Liver (tissue), 9 donors: Measurements from ENCODE around the gene MAN2B1. TPM values are rescaled to one million over a fixed set of nuclear protein-coding genes. Genes with fewer than 3 reads are reported as not detected.

Source experiments
- DNase-seq: peaks from one replicate; pipeline ENCODE4 v3.0.0-alpha.2; 2017; ENCODE audit warnings: low spot score
- H3K27ac ChIP-seq, 2 donors: one replicate each; pipeline ENCODE4 v1.7.0; 2013; ENCODE audit warnings: inconsistent platforms in 2 of 2, low read length in 2 of 2, control low read depth in 1 of 2, low read depth in 1 of 2, mild to moderate bottlenecking in 1 of 2
- H3K27me3 ChIP-seq, 4 donors: one replicate each; pipeline versions ENCODE4 v1.6.1 to v1.7.0; 2013; ENCODE audit warnings: low read length in 3 of 4, inconsistent platforms in 1 of 4, mild to moderate bottlenecking in 1 of 4, moderate library complexity in 1 of 4; ENCODE audit not compliant: control insufficient read depth in 4 of 4, insufficient read depth in 4 of 4
- H3K36me3 ChIP-seq, 4 donors: one replicate each; pipeline versions ENCODE4 v1.6.1 to v1.7.0; 2013; ENCODE audit warnings: low read length in 3 of 4, mild to moderate bottlenecking in 3 of 4, low read depth in 1 of 4, moderate library complexity in 1 of 4; ENCODE audit not compliant: control insufficient read depth in 4 of 4, insufficient read depth in 3 of 4
- H3K4me1 ChIP-seq, 4 donors: one replicate each; pipeline versions ENCODE4 v1.6.1 to v1.7.0; 2013; ENCODE audit warnings: low read length in 3 of 4, mild to moderate bottlenecking in 3 of 4, moderate library complexity in 1 of 4; ENCODE audit not compliant: control insufficient read depth in 4 of 4, insufficient read depth in 4 of 4
- H3K4me3 ChIP-seq, 3 donors: one replicate each; pipeline versions ENCODE4 v1.6.1 to v1.7.0; 2013; ENCODE audit warnings: low read length in 3 of 3, control low read depth in 1 of 3, low read depth in 1 of 3, mild to moderate bottlenecking in 1 of 3
- H3K9ac ChIP-seq, 2 donors: one replicate each; pipeline ENCODE4 v1.7.0; 2013; ENCODE audit warnings: low read length in 2 of 2, mild to moderate bottlenecking in 2 of 2, moderate library complexity in 2 of 2, control low read depth in 1 of 2, low read depth in 1 of 2
- H3K9me3 ChIP-seq, 4 donors: one replicate each; pipeline versions ENCODE4 v1.6.1 to v1.7.0; 2013; ENCODE audit warnings: low read length in 3 of 4; ENCODE audit not compliant: control insufficient read depth in 4 of 4
- ATF3 ChIP-seq: IDR thresholded peaks from 2 replicates; pipeline ENCODE4 v1.6.1; 2016; ENCODE audit warnings: antibody characterized with exemption
- CTCF ChIP-seq: fragments of 150-350 bp; IDR thresholded peaks from 2 replicates; pipeline ENCODE4 v1.5.1; 2017; ENCODE audit warnings: improper control_type of control experiment, low read depth, low read length; ENCODE audit not compliant: missing input control
- EGR1 ChIP-seq, 2 donors: IDR thresholded peaks; 2 replicates each; pipeline ENCODE4 v1.6.1; 2016 to 2018; ENCODE audit warnings: antibody characterized with exemption in 2 of 2, low read depth in 2 of 2
- FOXA1 ChIP-seq: IDR thresholded peaks from 2 replicates; pipeline ENCODE4 v1.6.1; 2016; ENCODE audit warnings: antibody characterized with exemption
- FOXA2 ChIP-seq: IDR thresholded peaks from 2 replicates; pipeline ENCODE4 v1.6.1; 2016; ENCODE audit warnings: antibody characterized with exemption
- GABPA ChIP-seq, 2 donors: IDR thresholded peaks in 1 of 2; conservative IDR thresholded peaks in 1 of 2; 2 replicates each; pipeline ENCODE4 v1.6.1; 2016; ENCODE audit warnings: antibody characterized with exemption in 2 of 2, mild to moderate bottlenecking in 1 of 2, moderate library complexity in 1 of 2
- HNF4A ChIP-seq, 2 donors: conservative IDR thresholded peaks; 2 replicates each; pipeline ENCODE4 v1.6.1; 2016; ENCODE audit warnings: antibody characterized with exemption in 2 of 2, mild to moderate bottlenecking in 2 of 2
- HNF4G ChIP-seq: IDR thresholded peaks from 2 replicates; pipeline ENCODE4 v1.6.1; 2016; ENCODE audit warnings: antibody characterized with exemption
- JUND ChIP-seq, 2 donors: IDR thresholded peaks; 2 replicates each; pipeline ENCODE4 v1.6.1; 2016; ENCODE audit warnings: antibody characterized with exemption in 2 of 2
- MAX ChIP-seq: IDR thresholded peaks from 2 replicates; pipeline ENCODE4 v1.6.1; 2016; ENCODE audit warnings: antibody characterized with exemption
- NR2F2 ChIP-seq: IDR thresholded peaks from 2 replicates; pipeline ENCODE4 v1.6.1; 2016; ENCODE audit warnings: antibody characterized with exemption
- RAD21 ChIP-seq, 2 donors: IDR thresholded peaks; 2 replicates each; pipeline ENCODE4 v1.6.1; 2016; ENCODE audit warnings: antibody characterized with exemption in 2 of 2, mild to moderate bottlenecking in 2 of 2
- REST ChIP-seq: IDR thresholded peaks from 2 replicates; pipeline ENCODE4 v1.6.1; 2016; ENCODE audit warnings: antibody characterized with exemption, mild to moderate bottlenecking
- RXRA ChIP-seq, 2 donors: IDR thresholded peaks; 2 replicates each; pipeline ENCODE4 v1.6.1; 2017 to 2018; ENCODE audit warnings: antibody characterized with exemption in 2 of 2, mild to moderate bottlenecking in 1 of 2
- SP1 ChIP-seq: IDR thresholded peaks from 2 replicates; pipeline ENCODE4 v1.6.1; 2018; ENCODE audit warnings: antibody characterized with exemption, mild to moderate bottlenecking
- TAF1 ChIP-seq: conservative IDR thresholded peaks from 2 replicates; pipeline ENCODE4 v1.6.1; 2016; ENCODE audit warnings: antibody characterized with exemption, mild to moderate bottlenecking
- YY1 ChIP-seq: IDR thresholded peaks from 2 replicates; pipeline ENCODE4 v1.6.1; 2016; ENCODE audit warnings: antibody characterized with exemption, mild to moderate bottlenecking
- ZBTB33 ChIP-seq: IDR thresholded peaks from 2 replicates; pipeline ENCODE4 v1.6.1; 2016; ENCODE audit warnings: antibody characterized with exemption
- WGBS: extraction: QIAGEN DNeasy Blood & Tissue Kit; methylation state at CpG from one replicate; pipeline ENCODE4 v1.1.7; 2013; 5-methylcytosine and 5-hydroxymethylcytosine counted together
- polyA plus RNA-seq, 2 donors: library from polyadenylated mRNA; stranded (reverse) in 1 of 2; unstranded in 1 of 2; fragments of 200-250 nt in 1 of 2; fragments of >200 nt in 1 of 2; fragmentation: Nextera tagmentation in 1 of 2; extraction: Ambion mirVana in 1 of 2; gene quantifications; one replicate each; pipeline versions ENCODE4 v1.2.1 to v1.2.3, GENCODE V29; 2013 to 2015
- total RNA-seq, 2 donors: library from RNA; depleted of rRNA; stranded (reverse); fragments of >200 nt; gene quantifications; one replicate each; pipeline ENCODE4 v1.2.3, GENCODE V29; 2014
- donor health status: healthy.
- donor health status: healthy.
- donor health status: healthy.
- donor health status: healthy.
- donor health status: healthy.

Gene MAN2B1
- total and polyA plus RNA-seq, 4 donors, result 23.5 to 42.9 (median 35.1) TPM

- H3K4me3 ChIP-seq, result no peak overlapping the region
- TF ChIP-seq JUND (IDR thresholded peaks at IDR 0.05), result no peak
- TF ChIP-seq RXRA (IDR thresholded peaks at IDR 0.05), result no peak
- TF ChIP-seq SP1, result no peak
- no peak for TF ChIP-seq MAX
- no peak for TF ChIP-seq RAD21 (IDR thresholded peaks at IDR 0.05)
- no peak for TF ChIP-seq NR2F2
- TF ChIP-seq HNF4G, result no peak
- no peak for TF ChIP-seq CTCF
- TF ChIP-seq GABPA (IDR thresholded peaks at IDR 0.05 in 1 of 2, conservative IDR thresholded peaks at IDR 0.05 in 1 of 2), result no peak
- no peak for TF ChIP-seq TAF1
- TF ChIP-seq ZBTB33, result no peak
- TF ChIP-seq FOXA2, result no peak
- no peak for TF ChIP-seq HNF4A (conservative IDR thresholded peaks at IDR 0.05)
- no peak for TF ChIP-seq FOXA1
- H3K9ac ChIP-seq, result no peak overlapping the region
- no peak for DNase-seq
- peaks cover 2 to 10% (median 5%) of the 10 kb centered on the region in 4 donors for H3K4me1 ChIP-seq
- WGBS, result 95% methylated on average over 1 of the region's 1 CpG
- peaks cover 0 to 8% (median 4%) of the 10 kb centered on the region in 4 donors for H3K36me3 ChIP-seq
- H3K27ac ChIP-seq, result no peak overlapping the region
- H3K9me3 ChIP-seq, result no peaks in the 10 kb centered on the region
- H3K27me3 ChIP-seq, result no peaks in the 10 kb centered on the region
Measured at GRCh38 chr19:12606796-12607195, 59.7 kb downstream of the MAN2B1 start.

- WGBS, result 94% methylated on average over 1 of the region's 1 CpG
- Histone ChIP-seq H3K4me1 (peaks cover 0 to 2% (median 0%) of the 10 kb centered on the region in 4 donors), H3K36me3 (peaks cover 0 to 4% (median 3%) of the 10 kb centered on the region in 4 donors), H3K9ac (no peak overlapping the region), H3K4me3 (no peak overlapping the region), H3K9me3 (no peaks in the 10 kb centered on the region), H3K27ac (no peak overlapping the region), H3K27me3 (no peaks in the 10 kb centered on the region)
- DNase-seq, result no peak
- TF ChIP-seq REST (no peak), EGR1 (IDR thresholded peaks at IDR 0.05; ENCODE audit: low read depth in 2 of 2) (no peak), FOXA1 (no peak), GABPA (IDR thresholded peaks at IDR 0.05 in 1 of 2, conservative IDR thresholded peaks at IDR 0.05 in 1 of 2) (no peak), YY1 (no peak), CTCF (no peak), HNF4G (no peak), RXRA (IDR thresholded peaks at IDR 0.05) (no peak), NR2F2 (no peak), FOXA2 (no peak), ATF3 (no peak), TAF1 (no peak), MAX (no peak), HNF4A (conservative IDR thresholded peaks at IDR 0.05) (no peak)
Measured at GRCh38 chr19:12603714-12604113, 62.8 kb downstream of the MAN2B1 start.
